ENCODE results near the gene DDX1.
"Not testable (repeated sequence)": the region's sequence is repeated elsewhere in the genome, so short reads cannot be mapped to it uniquely, and the experiment has no call there.

The DDX1 gene

DNA sequence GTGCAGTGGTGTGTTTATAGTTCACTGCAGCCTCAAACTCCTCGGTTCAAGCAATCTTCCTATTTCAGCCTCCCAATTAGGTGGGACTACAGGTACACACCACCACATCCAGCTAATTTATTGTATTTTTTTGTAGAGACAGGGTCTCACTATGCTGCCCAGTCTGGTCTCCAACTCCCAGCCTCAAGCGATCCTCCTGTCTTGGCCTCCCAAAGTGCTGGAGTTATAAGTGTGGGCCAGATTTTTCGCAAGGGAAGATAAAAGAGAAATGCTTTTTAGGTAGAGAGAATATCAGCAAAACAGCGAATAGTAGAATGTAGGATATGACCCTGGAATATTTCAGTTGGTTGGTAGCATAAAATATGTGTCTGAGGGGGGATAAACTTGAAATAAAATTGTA lies 4.3 kb downstream of the DDX1 start:
- DNase-seq = no peak

DNA sequence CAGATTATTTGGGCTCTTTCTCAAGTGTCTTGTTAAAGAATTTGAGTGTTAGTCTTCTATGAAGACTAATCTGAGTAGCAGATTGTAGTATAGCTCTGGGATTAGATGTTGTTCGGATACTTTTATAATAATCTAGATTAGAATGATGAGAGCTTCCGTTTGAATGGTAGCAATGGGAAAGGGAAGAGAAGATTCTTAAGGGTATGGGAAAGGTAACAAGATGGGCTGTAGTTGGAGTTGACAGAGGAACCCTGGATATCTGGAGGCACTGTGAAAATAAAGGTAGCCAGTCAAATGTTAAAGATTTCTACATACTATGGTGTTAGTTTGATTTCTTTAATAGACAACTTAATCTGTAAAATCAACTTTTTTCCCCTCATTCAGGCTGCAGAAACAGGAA lies 4.7 kb downstream of the DDX1 start:
- DNase-seq = no peak

DNA sequence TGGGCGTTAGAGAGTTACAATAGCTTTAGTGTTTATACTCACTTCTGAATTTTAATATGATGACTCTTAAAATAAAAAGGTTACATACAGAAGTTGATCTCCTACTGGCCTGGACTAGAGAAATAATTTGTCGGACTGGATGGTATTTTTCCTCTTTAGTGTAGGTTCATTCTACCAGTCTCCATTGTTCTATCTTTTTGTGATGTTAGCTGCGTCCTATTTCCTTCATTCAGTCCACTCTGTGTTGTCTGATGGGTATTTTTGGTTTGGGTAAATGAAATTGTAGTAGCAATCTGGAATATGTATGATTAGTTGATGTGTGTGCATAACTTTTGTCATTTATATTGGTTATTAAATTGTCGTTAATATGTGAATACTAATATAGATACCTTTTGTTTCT lies 5.3 kb downstream of the DDX1 start:
- no peak for DNase-seq

DNA sequence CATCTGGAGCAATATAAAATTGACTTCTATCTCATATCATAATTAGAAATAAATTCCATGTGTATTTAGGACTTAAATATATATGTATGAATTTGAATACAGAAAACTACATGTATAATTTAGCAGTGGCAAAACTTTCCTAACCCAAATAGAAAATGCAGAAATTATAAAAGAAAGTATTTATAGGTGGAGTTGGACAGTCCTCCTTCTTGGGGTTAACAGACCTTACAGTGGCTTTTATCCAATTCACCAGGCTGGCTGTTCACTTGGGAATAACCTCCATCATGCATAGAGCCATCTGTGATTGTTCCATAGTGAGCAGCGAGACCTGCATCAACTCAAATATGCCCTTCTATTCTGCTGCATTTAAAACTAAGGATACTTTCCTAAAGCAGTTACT lies 8.3 kb downstream of the DDX1 start:
- DNase-seq = no peak

DNA sequence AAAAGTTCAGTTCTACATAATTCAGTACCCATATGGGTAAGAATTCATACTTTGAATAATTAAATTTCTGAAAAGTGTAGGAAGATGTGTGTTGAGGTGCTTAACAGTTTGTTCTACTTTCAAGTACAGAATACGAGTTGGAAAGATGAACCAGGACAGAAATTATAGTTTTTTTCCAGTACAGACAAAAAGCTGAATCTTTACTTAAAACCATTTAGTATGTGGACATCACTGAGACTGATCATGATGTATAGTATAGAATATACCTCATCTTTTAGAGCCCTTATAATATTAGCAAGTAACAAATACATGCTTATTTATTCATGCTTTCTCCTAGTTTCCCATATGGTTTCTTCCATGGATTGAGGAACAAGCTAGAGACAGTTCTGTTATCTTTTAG lies 10.0 kb downstream of the DDX1 start:
- no peak for DNase-seq

DNA sequence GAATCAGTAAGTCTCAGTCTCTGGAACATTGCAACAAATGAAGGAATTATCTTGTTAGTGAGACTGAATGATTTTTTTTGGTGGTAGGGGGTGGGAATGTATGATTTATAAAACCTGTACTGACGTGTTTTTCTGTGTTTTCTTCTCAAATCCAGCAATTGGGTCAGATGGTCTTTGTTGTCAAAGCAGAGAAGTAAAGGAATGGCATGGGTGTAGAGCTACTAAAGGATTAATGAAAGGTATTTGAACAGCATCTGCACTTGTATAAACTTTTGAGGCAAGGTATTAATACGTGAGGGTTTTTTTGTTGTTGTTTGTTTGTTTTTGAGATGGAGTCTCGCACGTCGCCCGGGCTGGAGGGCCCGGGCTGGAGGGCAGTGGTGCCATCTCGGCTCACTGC lies 10.7 kb downstream of the DDX1 start:
- no peak for DNase-seq

DNA sequence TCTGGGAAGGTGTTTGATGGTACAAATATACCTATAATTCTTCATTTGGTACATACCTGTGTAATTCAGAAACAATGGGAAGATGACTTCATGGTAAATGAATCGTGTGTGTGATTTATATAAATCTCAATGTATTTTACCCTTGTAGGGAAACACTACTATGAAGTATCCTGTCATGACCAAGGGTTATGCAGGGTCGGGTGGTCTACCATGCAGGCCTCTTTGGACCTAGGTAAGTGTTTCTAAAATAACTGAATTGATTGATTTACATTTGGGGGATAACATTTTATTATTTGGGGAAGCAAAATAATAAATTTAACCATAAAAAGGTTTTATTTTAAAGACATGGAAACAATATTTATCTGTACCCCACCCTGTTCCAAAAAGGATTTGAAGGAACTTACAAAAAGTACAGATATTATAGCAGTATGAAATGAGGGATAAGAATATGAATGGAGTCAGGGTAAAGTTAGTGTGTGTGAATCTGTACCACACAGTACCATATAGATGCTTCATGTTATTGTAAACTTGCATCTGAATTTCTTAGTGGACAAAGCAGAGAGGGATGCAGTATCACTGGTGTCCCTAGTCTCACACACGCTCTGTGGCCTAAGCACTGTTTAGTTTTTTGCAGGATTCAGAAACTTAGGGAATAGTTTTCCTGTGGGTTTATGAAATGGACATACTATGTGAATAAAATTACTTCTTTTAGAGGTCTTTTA lies 11.5 kb downstream of the DDX1 start:
- DNase-seq = no peak

DNA sequence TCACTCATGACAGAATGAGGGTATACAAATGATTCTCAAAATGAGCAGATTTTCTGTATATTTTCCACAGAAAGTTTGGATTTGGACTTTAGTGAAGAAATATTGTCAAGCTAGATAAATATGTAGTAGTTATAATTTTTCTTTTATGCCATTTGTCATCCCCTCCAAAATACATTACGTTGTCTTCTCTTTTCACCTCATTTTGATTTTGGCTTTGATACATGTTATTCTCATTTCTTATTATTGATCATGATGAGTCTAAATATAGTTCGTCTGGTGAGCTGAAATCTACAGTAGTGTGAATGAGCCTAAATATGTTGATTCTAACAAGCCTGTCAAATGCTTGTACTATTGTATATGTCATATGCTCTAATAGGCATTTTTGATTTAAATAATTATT lies 12.3 kb downstream of the DDX1 start:
- no peak for DNase-seq

DNA sequence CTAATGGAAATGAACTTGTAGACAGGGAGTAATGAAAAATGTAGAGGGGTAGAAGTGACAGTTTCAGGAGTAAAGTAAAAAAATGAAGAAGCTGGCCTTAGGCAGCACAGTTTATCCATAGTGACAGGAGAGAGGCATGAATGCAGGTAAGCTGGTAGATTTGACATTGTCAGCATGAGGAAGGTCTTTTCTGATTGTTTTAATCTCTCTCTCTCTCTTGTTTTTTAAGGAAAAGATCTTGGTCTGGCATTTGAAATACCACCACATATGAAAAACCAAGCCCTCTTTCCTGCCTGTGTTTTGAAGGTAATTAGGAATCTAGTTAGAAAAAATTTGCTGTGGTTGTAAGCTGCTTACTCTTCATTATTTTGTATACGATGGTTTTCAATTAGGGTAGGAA lies 14.1 kb downstream of the DDX1 start:
- DNase-seq = no peak

DNA sequence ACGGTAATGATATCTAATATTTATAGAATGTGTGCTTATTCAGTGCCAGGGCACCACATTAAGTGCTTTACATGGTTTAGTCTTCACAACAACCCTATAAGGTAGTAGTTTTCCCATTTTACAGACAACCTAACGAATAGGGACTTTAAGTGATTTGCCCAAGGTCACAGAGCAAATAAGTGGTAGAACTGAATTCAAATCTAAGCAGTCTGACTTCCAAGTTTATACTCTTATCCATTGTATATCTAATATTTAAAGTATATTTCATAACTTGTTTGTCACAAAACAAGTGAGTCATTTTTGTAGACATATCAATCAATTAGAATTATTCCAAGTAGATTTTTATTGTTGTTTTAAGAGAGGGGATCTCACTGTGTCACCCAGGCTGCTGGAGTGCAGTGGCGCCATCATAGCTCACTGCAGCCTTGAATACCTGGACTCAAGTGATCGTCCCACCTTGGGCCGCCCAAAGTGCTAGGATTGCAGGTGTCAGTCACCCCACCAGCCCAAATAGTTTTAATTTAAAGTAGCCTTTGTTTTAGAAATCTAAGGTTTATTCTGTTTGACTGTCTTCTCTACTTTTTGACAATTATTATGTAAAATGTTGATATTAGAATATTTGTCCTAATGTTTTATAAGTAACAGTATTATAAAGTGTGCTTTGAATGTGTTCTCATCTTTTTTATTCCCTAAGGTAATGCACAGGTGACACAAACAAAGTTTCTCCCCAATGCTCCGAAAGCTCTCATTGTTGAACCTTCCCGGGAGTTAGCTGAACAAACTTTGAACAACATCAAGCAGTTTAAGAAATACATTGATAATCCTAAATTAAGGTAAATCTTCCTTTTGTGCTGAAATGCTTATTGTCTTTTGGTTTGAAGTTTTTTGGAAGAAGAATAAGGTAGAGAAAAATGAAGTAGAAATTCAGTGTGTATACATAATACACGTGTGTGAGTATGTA lies 15.1 kb downstream of the DDX1 start:
- no peak for DNase-seq

DNA sequence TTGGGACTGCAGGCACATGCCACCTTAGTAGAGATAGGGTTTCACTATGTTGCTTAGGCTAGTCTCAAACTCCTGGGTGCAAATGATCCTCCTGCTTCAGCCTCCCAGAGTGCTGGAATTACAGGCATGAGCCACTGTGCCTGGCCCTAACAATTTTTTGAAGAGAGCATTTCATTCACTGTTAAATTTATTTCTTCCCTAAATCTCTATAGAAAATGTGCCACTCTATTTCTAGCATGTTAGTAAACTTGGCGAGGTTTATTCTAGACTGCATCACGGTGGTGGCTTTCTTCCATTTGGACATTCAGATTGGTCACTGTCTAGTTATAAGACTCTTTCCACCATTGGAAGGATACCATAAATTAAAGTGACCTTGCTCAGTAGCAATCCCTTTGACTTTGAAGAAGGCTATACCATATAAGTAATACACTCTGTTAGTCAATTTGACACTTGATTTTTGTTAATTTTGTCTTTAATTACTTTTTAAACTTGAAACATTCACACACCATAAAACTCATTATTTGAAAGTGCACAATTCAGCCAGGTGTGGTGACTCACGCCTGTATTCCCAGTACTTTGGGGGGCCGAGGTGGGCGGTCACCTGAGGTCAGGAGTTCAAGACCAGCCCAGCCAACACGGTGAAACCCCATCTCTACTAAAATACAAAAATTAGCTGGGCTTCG lies 16.2 kb downstream of the DDX1 start:
- DNase-seq = no peak

DNA sequence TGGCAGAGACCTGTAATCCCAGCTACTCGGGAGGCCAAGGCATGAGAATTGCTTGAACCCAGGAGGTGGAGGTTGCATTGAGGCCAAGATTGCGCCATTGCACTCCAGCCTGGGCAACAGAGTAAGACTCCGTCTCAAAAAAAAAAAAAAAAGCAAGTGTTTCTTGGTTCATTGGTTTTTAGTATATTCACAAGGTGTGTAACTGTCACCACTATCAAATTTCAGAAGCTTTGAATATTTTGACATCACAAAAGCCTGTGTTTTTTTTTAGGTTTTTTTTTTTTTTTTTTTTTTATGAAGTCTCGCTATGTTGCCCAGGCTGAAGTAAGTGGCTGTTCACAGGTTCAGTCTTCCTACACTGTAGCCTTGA lies 16.7 kb downstream of the DDX1 start:
- DNase-seq = no peak

DNA sequence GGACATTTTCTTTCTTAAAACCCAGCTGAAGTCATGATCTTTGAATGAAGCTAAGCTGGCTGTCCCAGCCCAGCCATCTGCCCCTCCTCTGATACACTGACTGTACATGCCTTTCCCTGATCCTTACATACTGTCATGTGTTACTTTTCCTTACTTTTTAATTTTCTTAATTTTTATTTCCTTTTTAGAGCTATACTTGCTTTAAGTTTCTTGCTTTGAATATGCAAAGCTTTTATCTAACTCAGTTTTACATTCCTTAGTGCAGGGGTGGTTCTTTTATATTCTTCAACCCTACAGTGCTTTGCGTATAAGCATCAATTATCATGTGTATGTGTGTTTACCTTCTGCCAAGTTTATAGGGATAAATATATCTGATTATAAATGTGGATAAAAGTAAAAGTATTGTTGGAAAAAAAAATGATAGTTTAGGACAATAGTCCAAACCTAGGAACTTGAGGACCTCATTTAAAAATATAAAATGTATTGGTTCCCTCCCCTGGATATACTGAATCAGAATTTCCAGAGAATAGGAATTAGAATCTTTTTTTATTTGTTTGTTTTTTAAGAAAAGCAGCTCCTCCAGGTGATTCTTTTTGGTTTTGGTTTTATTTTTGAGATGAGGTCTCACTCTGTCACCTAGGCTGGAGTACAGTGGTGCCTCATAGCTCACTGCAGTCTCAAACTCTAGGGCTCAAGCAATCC lies 17.8 kb downstream of the DDX1 start:
- DNase-seq = no peak

DNA sequence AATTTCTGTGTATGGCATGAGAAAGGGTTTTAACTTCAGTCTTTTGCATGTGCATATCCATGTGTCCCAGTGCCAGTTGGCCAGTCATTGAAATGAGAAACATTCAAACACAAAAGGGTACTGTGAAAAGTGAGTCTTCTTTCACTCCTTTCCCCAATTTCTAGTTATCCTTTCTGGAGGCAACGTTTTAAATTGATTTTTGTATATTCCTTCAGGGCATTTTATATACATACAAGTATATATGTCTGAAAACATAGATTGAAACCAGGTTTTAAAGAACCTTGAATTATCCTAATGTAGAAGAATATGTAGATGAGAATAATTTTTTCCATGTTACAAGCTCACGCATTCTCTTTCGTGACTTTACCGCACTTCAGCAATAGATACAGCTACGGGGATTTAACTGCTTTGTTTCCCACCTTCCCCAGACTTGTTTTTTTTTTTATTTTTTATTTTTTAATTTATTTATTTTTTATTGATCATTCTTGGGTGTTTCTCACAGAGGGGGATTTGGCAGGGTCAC lies 18.8 kb downstream of the DDX1 start:
- no peak for DNase-seq

DNA sequence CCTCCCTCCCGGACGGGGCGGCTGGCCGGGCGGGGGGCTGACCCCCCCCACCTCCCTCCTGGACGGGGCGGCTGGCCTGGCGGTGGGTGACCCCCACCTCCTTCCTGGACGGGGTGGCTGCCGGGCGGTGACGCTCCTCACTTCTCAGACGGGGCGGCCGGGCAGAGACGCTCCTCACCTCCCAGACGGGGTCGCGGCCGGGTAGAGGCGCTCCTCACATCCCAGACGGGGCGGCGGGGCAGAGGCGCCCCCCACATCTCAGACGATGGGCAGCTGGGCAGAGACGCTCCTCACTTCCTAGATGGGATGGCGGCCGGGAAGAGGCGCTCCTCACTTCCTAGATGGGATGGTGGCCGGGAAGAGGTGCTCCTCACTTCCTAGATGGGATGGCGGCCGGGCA lies 20.4 kb downstream of the DDX1 start:
- not testable (repeated sequence) for DNase-seq

DNA sequence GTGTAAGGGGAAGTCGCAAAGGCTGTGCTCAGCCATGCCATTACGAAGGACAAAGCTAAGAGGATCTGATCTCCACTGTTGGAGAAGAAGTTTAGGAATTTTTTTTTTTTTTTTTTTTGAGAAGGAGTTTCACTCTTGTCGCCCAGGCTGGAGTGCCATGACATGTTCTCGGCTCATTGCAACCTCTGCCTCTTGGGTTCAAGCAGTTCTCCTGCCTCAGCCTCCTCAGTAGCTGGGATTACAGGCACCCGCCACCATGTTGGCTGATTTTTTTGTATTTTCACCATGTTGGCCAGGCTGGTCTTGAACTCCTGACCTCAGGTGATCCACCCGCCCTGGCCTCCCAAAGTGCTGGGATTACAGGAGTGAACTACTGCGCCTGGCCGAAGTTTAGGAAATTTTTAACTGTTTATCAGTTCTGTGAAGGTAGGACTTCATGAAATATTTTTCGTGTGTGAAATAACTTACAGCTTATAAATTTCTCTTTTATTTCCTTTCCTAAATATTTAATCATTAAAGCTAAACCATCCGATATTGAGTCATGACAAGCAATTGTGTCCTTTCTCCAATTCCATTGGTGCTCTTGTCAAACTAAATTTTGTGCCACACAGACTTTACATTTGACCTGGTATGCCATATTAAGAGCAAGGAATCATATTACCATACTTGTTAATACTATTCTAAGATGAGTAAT lies 22.2 kb downstream of the DDX1 start:
- no peak for DNase-seq

DNA sequence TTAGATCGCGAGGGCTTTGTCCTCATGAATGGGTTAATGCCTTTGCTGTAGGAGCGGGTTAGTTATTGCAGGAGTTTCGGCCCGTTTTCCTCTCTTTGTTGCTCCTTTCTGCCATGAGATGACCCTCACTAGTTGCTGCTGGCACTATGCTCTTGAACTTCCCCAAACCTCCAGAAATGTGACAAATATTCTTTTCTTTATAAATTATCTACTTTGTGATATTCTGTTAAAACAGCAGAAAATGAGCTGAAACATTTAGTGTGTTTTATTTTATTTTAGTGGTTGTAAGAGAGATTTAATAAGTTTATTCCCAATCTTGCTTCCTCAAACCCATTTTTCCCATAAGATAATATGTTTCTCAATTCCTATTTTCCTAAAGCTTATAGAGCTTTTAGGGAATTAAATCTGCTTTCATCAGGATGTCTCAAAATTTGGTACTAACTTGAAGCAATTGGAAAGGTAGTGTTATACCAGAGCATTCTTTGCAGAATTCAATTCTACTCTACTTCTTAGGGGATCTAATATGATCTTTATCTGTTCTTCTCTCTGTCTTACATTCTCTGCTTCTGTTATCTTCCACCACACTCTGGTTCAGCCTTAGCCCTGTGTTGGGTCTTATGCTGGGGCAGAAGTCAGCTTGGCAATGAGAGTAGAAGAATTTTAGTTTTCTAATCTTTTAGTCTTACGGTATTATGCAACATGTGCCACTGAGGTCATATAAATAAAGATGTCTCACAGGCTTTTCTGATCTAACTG lies 23.1 kb downstream of the DDX1 start:
- DNase-seq = no peak

DNA sequence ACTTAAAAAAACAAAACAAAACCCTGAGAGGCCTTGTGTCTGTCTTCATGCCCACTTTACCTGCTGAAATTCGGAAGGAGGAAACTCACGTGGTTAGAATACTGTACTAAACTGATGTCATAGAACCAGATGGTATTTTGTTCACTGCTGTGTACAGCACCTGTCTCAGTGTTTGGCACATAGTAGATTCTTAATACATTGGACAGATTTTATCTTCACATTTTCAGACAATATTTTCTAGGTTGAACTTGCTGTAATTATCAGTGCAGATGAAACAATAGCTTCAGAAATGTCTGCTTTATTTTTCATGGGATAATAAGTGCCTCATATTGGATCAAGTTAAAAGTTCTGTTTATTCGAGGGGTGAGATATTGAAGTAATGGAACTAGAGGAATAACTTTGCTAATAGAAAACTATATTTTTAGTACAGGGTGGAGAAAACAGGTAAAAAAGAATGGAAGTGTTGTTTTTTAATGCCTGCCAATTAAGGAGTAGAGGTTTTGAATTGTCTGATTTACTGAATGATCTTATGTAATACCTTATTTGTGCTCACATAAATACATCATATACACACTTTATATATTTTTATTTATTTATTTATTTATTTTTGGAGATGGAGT lies 23.7 kb downstream of the DDX1 start:
- DNase-seq = no peak

DNA sequence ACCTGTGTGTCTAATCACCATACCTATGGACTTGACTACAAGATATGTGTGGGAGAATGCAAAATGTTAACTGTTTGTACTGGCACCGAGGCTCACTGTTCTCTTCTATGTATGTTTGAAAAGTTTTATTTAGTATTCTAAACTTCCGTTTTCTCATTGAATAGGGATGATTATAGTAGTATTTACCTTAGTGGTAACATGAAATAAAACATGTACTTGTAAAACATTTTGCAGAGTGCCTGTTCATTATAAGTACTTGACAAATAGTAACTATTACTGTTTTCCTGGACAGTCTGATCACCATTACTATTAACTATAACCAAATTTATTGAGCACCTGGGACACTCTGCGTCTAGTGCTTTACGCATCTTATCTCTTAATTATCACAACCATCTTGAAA lies 24.8 kb downstream of the DDX1 start:
- no peak for DNase-seq

DNA sequence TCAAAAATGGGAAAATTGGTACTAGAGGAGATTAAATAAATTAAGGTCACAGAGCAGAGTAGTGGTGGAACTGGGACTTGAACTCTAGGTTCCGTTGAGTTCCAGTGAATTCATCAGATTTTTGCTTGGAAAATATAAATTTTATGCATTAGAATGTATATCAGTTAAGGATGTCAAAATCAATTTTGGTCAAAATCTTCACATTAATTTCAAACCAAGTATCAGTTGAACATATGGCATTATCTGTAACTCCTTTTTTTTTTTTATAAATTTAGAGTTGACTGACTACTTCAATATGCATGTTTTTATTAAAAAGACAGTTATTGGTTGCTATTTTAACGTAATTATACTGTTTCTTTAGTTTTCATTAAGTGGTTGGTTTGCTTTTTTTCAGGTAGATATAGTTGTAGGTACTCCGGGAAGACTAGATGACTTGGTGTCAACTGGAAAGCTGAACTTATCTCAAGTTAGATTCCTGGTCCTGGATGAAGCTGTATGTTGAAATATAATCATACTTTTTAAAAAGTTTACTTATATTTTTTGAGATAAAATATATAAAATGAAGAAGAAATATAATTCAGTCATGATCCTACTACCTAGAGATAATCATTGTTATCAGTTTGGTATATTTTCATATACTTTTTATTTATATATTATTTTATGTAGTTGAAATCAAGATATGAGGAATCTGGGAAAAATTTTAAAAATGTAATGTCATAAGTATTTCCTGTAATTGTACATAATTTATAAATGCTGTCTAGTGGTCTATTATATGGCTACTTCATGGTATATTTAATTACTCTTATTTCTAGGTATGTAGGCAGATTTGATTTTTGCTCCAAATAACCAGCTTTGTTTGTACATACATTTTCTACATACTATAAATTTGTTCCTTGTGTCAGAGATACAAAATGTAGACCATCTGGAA lies 25.4 kb downstream of the DDX1 start:
- no peak for DNase-seq
